ENCODE results near the gene ERC2. TPM values are rescaled to one million over a fixed set of nuclear protein-coding genes. Genes with fewer than 3 reads are reported as not detected.

The ERC2 gene
- polyA plus RNA-seq, 3 donors: not detected

- Mint-ChIP-seq H3K27me3 (ENCODE audit: low read depth in 3 of 3) (peaks cover 0 to 7% (median 0%) of the 10 kb centered on the region in 3 donors), H3K36me3 (no peaks in the 10 kb centered on the region), H3K9me3 (peaks cover 8 to 19% (median 14%) of the 10 kb centered on the region in 7 donors), H3K27ac (no peak overlapping the region), H3K4me1 (peaks cover 3% of the 10 kb centered on the region), H3K4me3 (no peak overlapping the region)
- no peaks in the 10 kb centered on the region for H3K79me2 ChIP-seq (ENCODE audit: insufficient read depth, low read length)
- no peaks in the 10 kb centered on the region for H3K36me3 ChIP-seq (replicated peaks in 1 of 2; ENCODE audit: control insufficient read depth in 1 of 2, insufficient read depth in 2 of 2, low read length in 2 of 2)
- H3K9me3 ChIP-seq (replicated peaks in 1 of 2; ENCODE audit: control insufficient read depth in 1 of 2, insufficient read depth in 1 of 2, low read length in 2 of 2): peaks cover 5 to 11% of the 10 kb centered on the region in 2 donors
- H3K4me3 ChIP-seq (replicated peaks in 1 of 3; ENCODE audit: low read depth in 2 of 3, low read length in 3 of 3): no peak overlapping the region
- intact Hi-C loops (cut with micrococcal nuclease): no loop called here
- H3K4me1 ChIP-seq (ENCODE audit: control insufficient read depth in 1 of 2, insufficient read depth in 2 of 2, low read length in 2 of 2): no peaks in the 10 kb centered on the region
- no CpG with 5 or more reads among the region's 1 CpG for WGBS (ENCODE audit: insufficient coverage)
- no peak for TF ChIP-seq CTCF (IDR thresholded peaks at IDR 0.05)
- no peak overlapping the region for H2AFZ ChIP-seq (ENCODE audit: insufficient read depth, low read depth, low read length, poor library complexity, severe bottlenecking)
- no peak overlapping the region for H3K9ac ChIP-seq (ENCODE audit: insufficient read depth, low read length, poor library complexity, severe bottlenecking)
- H3K27me3 ChIP-seq (ENCODE audit: control insufficient read depth in 2 of 2, insufficient read depth in 2 of 2, low read length in 2 of 2): no peaks in the 10 kb centered on the region
- H3K4me2 ChIP-seq (replicated peaks; ENCODE audit: extremely low read depth, low read length, poor library complexity, severe bottlenecking): no peak overlapping the region
- DNase-seq: no peak
- H4K20me1 ChIP-seq (ENCODE audit: insufficient read depth, low read length): no peaks in the 10 kb centered on the region
- H3K27ac ChIP-seq (ENCODE audit: low read depth in 1 of 2, low read length in 2 of 2): no peak overlapping the region
These were observed 94.9 kb downstream of the ERC2 start for GRCh38 chr3:56373386-56373785.

DNA sequence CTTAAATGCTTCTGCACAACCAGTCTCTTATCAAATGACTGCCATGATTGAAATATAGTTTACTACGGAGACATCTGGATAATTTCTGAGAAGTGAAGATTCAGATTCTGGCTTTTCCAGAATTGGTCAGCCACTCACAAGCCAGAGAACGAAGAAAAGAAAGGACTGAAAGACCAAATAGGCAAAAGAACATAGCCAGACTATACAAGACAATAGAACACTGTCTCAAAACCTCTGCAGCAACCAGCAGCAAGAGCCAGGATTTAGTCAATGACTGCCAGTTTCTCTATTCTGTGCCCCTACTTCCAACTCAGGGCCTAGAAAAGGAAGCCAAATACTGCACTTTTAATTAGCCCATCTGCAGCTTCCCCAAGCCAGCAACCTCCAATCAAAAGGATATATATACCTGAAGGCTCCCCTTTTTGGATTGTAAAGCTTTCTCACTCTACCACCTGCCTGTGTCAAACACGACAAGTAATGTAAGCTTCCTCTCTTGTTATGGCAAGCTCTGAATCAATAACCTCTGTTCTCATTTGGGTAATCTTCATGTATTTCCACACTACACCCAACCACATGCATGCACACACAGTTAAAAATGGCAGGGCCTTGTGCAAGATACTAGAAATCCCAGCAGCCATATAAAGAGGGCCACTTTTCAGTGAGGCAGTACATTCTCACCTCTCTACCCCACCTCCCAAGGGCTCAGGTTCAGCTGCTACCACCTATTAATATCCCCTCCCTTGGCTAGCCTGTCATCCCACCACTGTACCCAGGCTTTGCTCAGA, 97.1 kb downstream of the ERC2 start:
- H3K27me3 Mint-ChIP-seq (ENCODE audit: low read depth in 3 of 3): peaks cover 0 to 7% (median 4%) of the 10 kb centered on the region in 3 donors
- H3K4me1 ChIP-seq (ENCODE audit: control insufficient read depth in 1 of 2, insufficient read depth in 2 of 2, low read length in 2 of 2): no peaks in the 10 kb centered on the region
- no peak overlapping the region for H3K27ac ChIP-seq (ENCODE audit: low read depth in 1 of 2, low read length in 2 of 2)
- no peak overlapping the region for H3K4me3 Mint-ChIP-seq
- H4K20me1 ChIP-seq (ENCODE audit: insufficient read depth, low read length): no peaks in the 10 kb centered on the region
- no peak overlapping the region for H3K27ac Mint-ChIP-seq
- 0% methylated on average over 1 of the region's 3 CpGs for WGBS (ENCODE audit: insufficient coverage)
- peaks cover 5 to 10% of the 10 kb centered on the region in 2 donors for H3K9me3 ChIP-seq (replicated peaks in 1 of 2; ENCODE audit: control insufficient read depth in 1 of 2, insufficient read depth in 1 of 2, low read length in 2 of 2)
- H3K36me3 ChIP-seq (replicated peaks in 1 of 2; ENCODE audit: control insufficient read depth in 1 of 2, insufficient read depth in 2 of 2, low read length in 2 of 2): no peaks in the 10 kb centered on the region
- H3K9me3 Mint-ChIP-seq: peaks cover 4 to 12% (median 6%) of the 10 kb centered on the region in 7 donors
- H2AFZ ChIP-seq (ENCODE audit: insufficient read depth, low read depth, low read length, poor library complexity, severe bottlenecking): no peak overlapping the region
- H3K79me2 ChIP-seq (ENCODE audit: insufficient read depth, low read length): no peaks in the 10 kb centered on the region
- DNase-seq: no peak
- peaks cover 3% of the 10 kb centered on the region for H3K4me1 Mint-ChIP-seq
- no peak for TF ChIP-seq CTCF (IDR thresholded peaks at IDR 0.05)
- H3K36me3 Mint-ChIP-seq: no peaks in the 10 kb centered on the region
- no peaks in the 10 kb centered on the region for H3K27me3 ChIP-seq (ENCODE audit: control insufficient read depth in 2 of 2, insufficient read depth in 2 of 2, low read length in 2 of 2)
- H3K4me2 ChIP-seq (replicated peaks; ENCODE audit: extremely low read depth, low read length, poor library complexity, severe bottlenecking): no peak overlapping the region
- intact Hi-C loops (cut with micrococcal nuclease): no loop called here
- H3K9ac ChIP-seq (ENCODE audit: insufficient read depth, low read length, poor library complexity, severe bottlenecking): no peak overlapping the region
- no peak overlapping the region for H3K4me3 ChIP-seq (replicated peaks in 1 of 3; ENCODE audit: low read depth in 2 of 3, low read length in 3 of 3)

Measured in CD14-positive monocyte (primary cell).